Body of pancreas (tissue), 4 donors: ENCODE data around the gene EMILIN3.

ENCODE experiments used
- CTCF ChIP-seq, 7 experiments: fragments of 450-650 bp in 4 of 7; fragments of 200-600 bp in 3 of 7; sonication (generic) in 3 of 7; IDR thresholded peaks; one replicate each; pipeline ENCODE4 v1.5.1; 2016 to 2019; ENCODE audit warnings: antibody characterized with exemption in 7 of 7
- POLR2A ChIP-seq, 3 donors: fragments of 450-650 bp; IDR thresholded peaks; one replicate each; pipeline ENCODE4 v1.6.1; 2016; ENCODE audit warnings: antibody characterized with exemption in 3 of 3, mild to moderate bottlenecking in 2 of 3

GRCh38 chr20:41349943-41350342, 16.7 kb downstream of the EMILIN3 start:
- TF ChIP-seq POLR2A (IDR thresholded peaks at IDR 0.05) (no peak), CTCF (IDR thresholded peaks at IDR 0.05) (no peak)
